GM18951 (cell line): ENCODE results near the gene SUPT20HL2.
"Not testable (repeated sequence)": the region's sequence is repeated elsewhere in the genome, so short reads cannot be mapped to it uniquely, and the experiment has no call there.

Source experiments
- POLR2A ChIP-seq: IDR thresholded peaks from 4 replicates; pipeline ENCODE4 v1.6.1; 2011; ENCODE audit warnings: mild to moderate bottlenecking; ENCODE audit not compliant: insufficient read length, insufficient read depth; ENCODE audit errors: extremely low read depth
- in situ Hi-C: fragments of 300-500 bp; cut with MboI; formaldehyde crosslinking; loops from one replicate; pipeline ENCODE4 v1.12.0; 2022; ENCODE audit warnings: low sequenced_read_pairs, mixed read lengths, inconsistent platforms; ENCODE audit not compliant: unreplicated experiment

SUPT20HL2 gene

GRCh38 chrX:24332878-24333277 is 19.0 kb upstream of the SUPT20HL2 start:
- in situ Hi-C loops, result no loop called here
- no peak for TF ChIP-seq POLR2A

GRCh38 chrX:24325231-24325630 is 11.4 kb upstream of the SUPT20HL2 start:
- in situ Hi-C loops, result no loop called here
- TF ChIP-seq POLR2A, result no peak

- in situ Hi-C loops, result no loop called here
- TF ChIP-seq POLR2A, result no peak
Measured at GRCh38 chrX:24321741-24322395, 8.0 kb upstream of the SUPT20HL2 start.

- in situ Hi-C loops, result no loop called here
Measured at GRCh38 chrX:24317567-24317966, 3.7 kb upstream of the SUPT20HL2 start.

GRCh38 chrX:24316111-24316510 is 2.2 kb upstream of the SUPT20HL2 start:
- in situ Hi-C loops, result no loop called here
- TF ChIP-seq POLR2A, result no peak

More at GRCh38 chrX:24317567-24317966, 3.7 kb upstream of the SUPT20HL2 start:
- TF ChIP-seq POLR2A, result no peak

GRCh38 chrX:24312249-24312607 is 1.6 kb downstream of the SUPT20HL2 start:
- in situ Hi-C loops, result not testable (repeated sequence)

- in situ Hi-C loops, result not testable (repeated sequence)
Measured at GRCh38 chrX:24311507-24312248, 2.2 kb downstream of the SUPT20HL2 start.

GRCh38 chrX:24310916-24311315 is 3.0 kb downstream of the SUPT20HL2 start:
- in situ Hi-C loops, result not testable (repeated sequence)

- in situ Hi-C loops, result not testable (repeated sequence)
Measured at GRCh38 chrX:24309580-24310374, 4.1 kb downstream of the SUPT20HL2 start.

GRCh38 chrX:24308803-24309202 is 5.1 kb downstream of the SUPT20HL2 start:
- in situ Hi-C loops, result not testable (repeated sequence)

- in situ Hi-C loops, result no loop called here
- no peak for TF ChIP-seq POLR2A
Measured at GRCh38 chrX:24306440-24306839, 7.4 kb downstream of the SUPT20HL2 start.

- in situ Hi-C loops, result no loop called here
Measured at GRCh38 chrX:24305905-24306304, 8.0 kb downstream of the SUPT20HL2 start.

GRCh38 chrX:24301806-24302205 is 12.1 kb downstream of the SUPT20HL2 start:
- TF ChIP-seq POLR2A, result no peak
- in situ Hi-C loops, result no loop called here

More at GRCh38 chrX:24305905-24306304, 8.0 kb downstream of the SUPT20HL2 start:
- no peak for TF ChIP-seq POLR2A

GRCh38 chrX:24301060-24301459 is 12.8 kb downstream of the SUPT20HL2 start:
- no peak for TF ChIP-seq POLR2A
- in situ Hi-C loops, result no loop called here
